Large intestine (tissue), 3 donors: ENCODE data around the gene PPM1F. TPM values are rescaled to one million over a fixed set of nuclear protein-coding genes. Genes with fewer than 3 reads are reported as not detected.
A peak's percentile ranks its signal among the peaks of the same experiment; 100 is the strongest.

Experiments used
- DNase-seq, 2 donors: peaks; one replicate each; pipeline versions ENCODE4 v3.0.0 to v3.0.0-alpha.2; 2013
- H3K27ac ChIP-seq: one replicate; pipeline ENCODE4 v1.5.1; 2013; ENCODE audit warnings: low read length
- H3K27me3 ChIP-seq: 2 replicates; pipeline ENCODE4 v1.6.1; 2013; ENCODE audit warnings: low read length; ENCODE audit not compliant: control insufficient read depth, insufficient read depth
- H3K36me3 ChIP-seq: 2 replicates; pipeline ENCODE4 v1.6.1; 2013; ENCODE audit warnings: low read length; ENCODE audit not compliant: control insufficient read depth, insufficient read depth
- H3K4me1 ChIP-seq: one replicate; pipeline ENCODE4 v1.6.1; 2013; ENCODE audit warnings: low read length; ENCODE audit not compliant: control insufficient read depth, insufficient read depth
- H3K4me3 ChIP-seq: one replicate; pipeline ENCODE4 v1.5.1; 2013; ENCODE audit warnings: low read length
- H3K9me3 ChIP-seq: one replicate; pipeline ENCODE4 v1.6.1; 2013; ENCODE audit warnings: mild to moderate bottlenecking, low read depth, low read length, moderate library complexity; ENCODE audit not compliant: control insufficient read depth
- WGBS: methylation state at CpG from one replicate; pipeline ENCODE4 v1.1.5; 2013; ENCODE audit warnings: low lambda C conversion rate; ENCODE audit not compliant: insufficient coverage; 5-methylcytosine and 5-hydroxymethylcytosine counted together
- polyA plus RNA-seq: library from polyadenylated mRNA; unstranded; fragments of 120-200 nt; gene quantifications from one replicate; pipeline ENCODE4 v1.2.1, GENCODE V29; 2013

The PPM1F gene
- polyA plus RNA-seq, 1 donor = 18.0 TPM

DNA sequence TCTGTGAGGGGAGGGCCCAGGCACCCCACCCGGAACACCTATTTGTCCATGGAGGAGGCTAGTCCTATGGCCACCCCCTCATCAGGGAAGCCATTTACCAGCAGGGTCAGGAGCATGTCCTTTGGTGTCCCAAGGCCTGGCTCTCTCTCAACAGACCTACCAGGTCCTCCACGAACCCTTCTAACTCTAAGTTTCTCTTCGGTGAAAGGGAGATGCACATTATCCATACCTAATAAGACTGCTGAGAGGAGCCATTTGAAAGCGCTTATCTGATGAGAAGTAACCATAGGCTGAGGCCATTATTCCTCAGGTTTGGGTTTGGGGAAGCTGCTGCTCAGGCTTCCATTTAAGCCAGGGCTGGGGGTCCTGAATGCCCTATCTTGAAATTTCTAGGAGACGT, 39.1 kb upstream of the PPM1F start:
- H3K4me3 ChIP-seq = no peak overlapping the region
- no peak for DNase-seq
- H3K36me3 ChIP-seq = no peaks in the 10 kb centered on the region
- H3K27ac ChIP-seq = no peak overlapping the region
- no CpG with 5 or more reads among the region's 5 CpGs for WGBS
- no peaks in the 10 kb centered on the region for H3K4me1 ChIP-seq
- H3K27me3 ChIP-seq = peaks cover 6% of the 10 kb centered on the region
- H3K9me3 ChIP-seq = no peaks in the 10 kb centered on the region

DNA sequence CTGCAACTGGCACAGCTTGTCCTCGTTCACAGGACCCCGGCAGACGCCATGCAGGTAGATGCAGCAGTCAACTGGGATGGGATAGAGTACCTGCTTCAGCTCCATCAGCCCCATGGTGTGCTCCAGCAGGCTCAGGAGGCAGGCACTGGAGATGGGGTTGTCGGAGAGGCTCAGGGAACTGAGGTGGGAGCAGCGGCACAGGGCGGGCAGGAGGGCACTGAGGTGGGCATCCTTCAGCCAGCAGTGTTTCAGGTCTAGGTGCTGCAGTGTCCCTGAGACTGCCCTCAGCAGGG, 38.6 kb upstream of the PPM1F start:
- Histone ChIP-seq H3K27me3 (peaks cover 6% of the 10 kb centered on the region), H3K27ac (no peak overlapping the region), H3K4me1 (no peaks in the 10 kb centered on the region), H3K4me3 (no peak overlapping the region), H3K9me3 (no peaks in the 10 kb centered on the region), H3K36me3 (no peaks in the 10 kb centered on the region)
- no CpG with 5 or more reads among the region's 6 CpGs for WGBS
- DNase-seq = no peak

DNA sequence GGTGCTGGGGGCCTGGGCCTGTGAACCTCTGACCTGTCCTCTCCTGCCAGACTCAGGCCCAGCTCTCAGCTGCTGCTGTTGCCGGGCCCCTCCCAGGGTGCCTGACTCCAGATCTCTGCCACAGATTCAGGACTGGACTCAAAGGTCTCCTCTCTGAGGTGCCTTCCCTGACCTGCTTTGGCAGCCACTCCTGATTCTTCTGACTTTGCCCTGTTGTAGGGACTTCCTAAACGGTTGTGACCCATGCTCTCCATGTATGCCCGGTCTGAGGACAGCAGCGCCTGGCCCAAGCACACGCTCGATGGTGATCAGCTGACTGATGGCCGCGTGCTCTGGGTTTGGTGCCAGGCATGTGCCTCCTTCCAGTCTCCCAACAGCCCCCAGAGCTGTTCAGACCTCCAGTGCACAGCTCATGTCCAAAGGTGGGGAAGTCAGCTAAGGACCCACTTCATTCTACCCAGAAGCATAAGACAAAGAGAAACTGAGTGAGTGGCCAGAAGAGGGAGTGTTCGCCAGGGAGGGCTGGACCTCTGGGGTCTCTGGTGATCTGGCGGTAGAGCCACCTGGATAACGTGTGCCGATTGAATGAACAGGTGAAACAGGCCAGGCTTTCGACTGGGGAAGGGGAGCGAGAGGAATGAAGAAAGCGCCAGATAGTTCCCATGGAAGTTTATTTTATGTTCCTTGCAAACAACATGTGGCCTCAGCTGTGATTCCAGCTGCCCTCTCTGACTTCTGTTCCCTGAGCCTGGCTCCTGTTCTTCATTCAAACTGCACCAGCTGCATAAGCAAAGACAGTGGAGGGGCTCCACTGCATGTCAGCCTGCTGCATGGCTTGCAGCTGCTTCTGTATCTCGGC, 38.0 kb upstream of the PPM1F start:
- 60% methylated on average over 1 of the region's 16 CpGs for WGBS
- Histone ChIP-seq H3K9me3 (no peaks in the 10 kb centered on the region), H3K27me3 (peaks cover 6% of the 10 kb centered on the region), H3K36me3 (no peaks in the 10 kb centered on the region), H3K4me3 (no peak overlapping the region), H3K27ac (no peak overlapping the region), H3K4me1 (no peaks in the 10 kb centered on the region)
- DNase-seq = no peak

DNA sequence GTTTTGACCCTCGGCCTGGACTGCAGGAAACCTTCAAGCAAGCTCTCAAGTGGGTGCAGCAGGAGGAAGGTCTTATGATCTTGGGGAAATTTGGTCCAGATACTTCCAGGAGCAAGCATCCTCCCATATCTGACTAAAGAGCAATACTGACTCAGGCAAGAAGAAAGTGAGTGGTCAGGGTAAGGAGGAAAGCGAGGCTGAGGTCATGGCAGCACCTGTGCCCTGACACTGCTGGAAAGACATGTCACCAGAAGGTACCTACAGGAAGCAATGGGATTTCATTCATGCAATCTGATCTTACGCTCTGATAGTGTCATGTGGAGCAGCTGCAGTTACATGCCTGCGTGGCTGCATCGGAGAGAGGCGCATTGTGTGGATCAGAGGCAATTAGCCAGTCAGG, 36.4 kb upstream of the PPM1F start:
- H3K27me3 ChIP-seq = peaks cover 6% of the 10 kb centered on the region
- H3K4me3 ChIP-seq = no peak overlapping the region
- WGBS = no CpG with 5 or more reads among the region's 6 CpGs
- no peak for DNase-seq
- no peak overlapping the region for H3K27ac ChIP-seq
- H3K36me3 ChIP-seq = no peaks in the 10 kb centered on the region
- H3K4me1 ChIP-seq = no peaks in the 10 kb centered on the region
- H3K9me3 ChIP-seq = no peaks in the 10 kb centered on the region

DNA sequence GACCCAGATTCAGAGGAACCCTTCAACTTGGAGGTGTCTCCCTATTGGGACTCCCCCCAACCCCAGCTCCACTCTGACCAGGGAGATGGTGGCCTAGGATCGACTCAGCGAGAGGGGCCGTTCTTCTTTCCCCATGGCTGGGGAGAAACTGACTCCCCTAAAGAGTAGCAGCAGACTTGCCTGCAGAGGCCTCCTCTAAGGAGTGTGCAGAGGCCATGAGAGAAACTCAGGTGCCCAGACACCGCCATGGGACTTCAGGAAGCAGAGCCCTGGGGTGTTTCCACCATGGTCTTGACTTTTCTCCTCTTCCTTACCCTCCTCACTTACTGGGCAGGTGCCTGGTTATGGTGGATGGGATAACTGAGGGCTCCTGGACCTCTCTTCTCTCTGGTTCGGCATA, 32.6 kb upstream of the PPM1F start:
- H3K27ac ChIP-seq = no peak overlapping the region
- no peak for DNase-seq
- no peaks in the 10 kb centered on the region for H3K9me3 ChIP-seq
- H3K4me3 ChIP-seq = no peak overlapping the region
- H3K36me3 ChIP-seq = peaks cover 4% of the 10 kb centered on the region
- no peaks in the 10 kb centered on the region for H3K4me1 ChIP-seq
- no CpG with 5 or more reads among the region's 5 CpGs for WGBS
- peaks cover 2% of the 10 kb centered on the region for H3K27me3 ChIP-seq

DNA sequence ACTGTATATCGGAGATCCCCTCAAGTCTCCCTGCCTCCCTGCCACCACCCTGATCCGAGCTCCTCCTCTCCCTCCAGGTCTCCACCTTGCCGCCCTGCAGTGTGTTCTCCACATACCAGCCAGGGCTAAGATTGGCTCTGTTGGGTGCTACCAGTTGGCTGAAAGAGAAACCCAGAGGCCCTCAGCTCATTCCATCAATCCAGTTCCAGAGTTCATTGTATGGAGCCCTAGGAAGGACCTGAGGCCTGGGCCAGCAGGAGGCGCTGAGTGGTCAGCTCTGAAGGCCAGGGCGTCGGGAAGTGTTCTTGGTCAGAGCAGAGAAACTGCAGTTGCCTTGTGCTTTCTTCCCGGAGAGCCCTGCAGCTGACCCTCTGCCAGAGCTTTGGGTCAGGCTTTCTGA, 32.1 kb upstream of the PPM1F start:
- no peak overlapping the region for H3K27ac ChIP-seq
- no peak overlapping the region for H3K4me3 ChIP-seq
- H3K9me3 ChIP-seq = no peaks in the 10 kb centered on the region
- peak; percentile 22 to 24 for DNase-seq
- no CpG with 5 or more reads among the region's 7 CpGs for WGBS
- no peaks in the 10 kb centered on the region for H3K4me1 ChIP-seq
- H3K36me3 ChIP-seq = peaks cover 5% of the 10 kb centered on the region
- H3K27me3 ChIP-seq = peaks cover 2% of the 10 kb centered on the region

DNA sequence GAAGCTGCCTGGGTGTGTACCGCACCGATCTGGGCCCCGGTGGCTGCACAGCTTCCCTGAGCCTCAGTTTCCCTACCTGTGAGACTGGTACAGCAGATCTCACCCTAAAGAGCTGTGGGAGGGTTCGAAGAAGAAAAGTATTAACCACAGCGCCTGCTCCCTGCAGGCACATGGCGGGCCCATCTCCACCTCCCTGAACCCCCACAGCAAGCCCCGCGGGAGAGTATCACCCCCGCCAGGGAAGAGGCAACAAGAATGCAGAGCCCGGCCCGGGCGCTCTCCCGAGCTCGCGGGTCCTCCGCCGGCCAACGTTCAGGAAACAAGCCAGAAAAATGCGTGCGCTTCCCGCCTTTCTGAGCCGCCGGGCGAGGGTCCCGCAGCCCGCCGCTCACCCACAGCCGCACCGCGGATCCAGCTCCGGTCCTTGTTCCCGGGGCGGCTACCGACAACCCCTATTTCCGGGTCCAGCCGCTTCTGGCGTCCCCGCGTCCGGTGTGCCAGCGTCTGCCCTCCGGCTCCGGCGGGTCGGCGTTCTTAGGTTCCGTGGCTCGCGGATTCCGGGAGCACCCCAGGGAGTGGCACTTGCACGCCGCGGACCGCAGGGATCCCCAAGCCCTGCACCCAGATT, 29.8 kb upstream of the PPM1F start, which contains the start of gene TOP3B:
Gene TOP3B (minus strand): TSS at position 450 of the 628 bp plus-strand sequence. CDS start 7,078 bp downstream, outside the sequence.
- Histone ChIP-seq H3K27me3 (no peaks in the 10 kb centered on the region), H3K36me3 (peaks cover 7% of the 10 kb centered on the region), H3K4me3 (peak within 1 kb of the TSS; percentile 93), H3K9me3 (no peaks in the 10 kb centered on the region), H3K4me1 (no peaks in the 10 kb centered on the region), H3K27ac (peak within 1 kb of the TSS; percentile 14)
- DNase-seq = peak; percentile 45 to 77
- no CpG with 5 or more reads among the region's 54 CpGs for WGBS

DNA sequence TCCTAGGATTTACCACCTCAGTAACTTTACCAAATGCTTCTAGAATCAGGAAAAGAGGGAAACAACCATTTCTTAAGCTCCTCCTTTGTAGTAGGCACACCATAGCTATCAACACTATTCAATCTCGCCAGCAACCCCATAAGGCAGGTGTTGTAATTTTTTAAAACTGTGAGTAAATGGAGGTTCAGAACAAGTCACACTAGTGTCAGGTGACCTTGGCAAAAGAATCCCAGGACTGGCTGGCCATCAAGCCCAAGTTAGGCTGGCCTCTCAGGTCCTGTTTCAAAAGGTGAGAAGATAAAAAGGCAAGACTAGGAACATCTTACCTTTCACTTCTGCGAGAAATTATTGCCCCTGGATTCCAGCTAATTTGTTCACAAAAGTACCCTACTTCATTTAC, 29.2 kb upstream of the PPM1F start:
- no peaks in the 10 kb centered on the region for H3K9me3 ChIP-seq
- no CpG with 5 or more reads among the region's 2 CpGs for WGBS
- H3K36me3 ChIP-seq = peaks cover 7% of the 10 kb centered on the region
- no peaks in the 10 kb centered on the region for H3K27me3 ChIP-seq
- peak overlapping the region; percentile 93 for H3K4me3 ChIP-seq
- no peaks in the 10 kb centered on the region for H3K4me1 ChIP-seq
- no peak overlapping the region for H3K27ac ChIP-seq
- peak in 1 of 2 donors; percentile 13 for DNase-seq

DNA sequence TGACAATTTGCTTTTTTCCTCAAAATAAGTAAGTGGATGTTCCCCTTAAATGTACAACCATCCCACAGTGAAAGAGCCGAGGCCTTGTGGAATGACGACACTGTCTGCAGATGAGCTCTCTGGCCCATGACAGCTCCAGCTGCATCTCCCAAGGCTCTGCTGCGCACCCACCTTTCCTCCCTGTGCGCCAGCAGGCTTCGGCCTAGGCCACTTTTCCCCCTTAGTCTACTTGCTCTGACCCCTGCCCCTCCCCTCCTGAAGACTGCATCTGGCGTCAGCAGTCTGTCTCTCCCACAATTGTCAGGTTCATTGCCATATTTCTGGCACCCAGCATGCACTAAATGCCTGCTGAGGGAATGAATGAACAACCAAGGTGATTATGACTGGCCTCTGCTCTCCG, 27.9 kb upstream of the PPM1F start:
- H3K9me3 ChIP-seq = no peaks in the 10 kb centered on the region
- H3K27ac ChIP-seq = no peak overlapping the region
- no peaks in the 10 kb centered on the region for H3K27me3 ChIP-seq
- H3K4me3 ChIP-seq = no peak overlapping the region
- H3K36me3 ChIP-seq = peaks cover 8% of the 10 kb centered on the region
- DNase-seq = no peak
- no CpG with 5 or more reads among the region's 7 CpGs for WGBS
- no peaks in the 10 kb centered on the region for H3K4me1 ChIP-seq

DNA sequence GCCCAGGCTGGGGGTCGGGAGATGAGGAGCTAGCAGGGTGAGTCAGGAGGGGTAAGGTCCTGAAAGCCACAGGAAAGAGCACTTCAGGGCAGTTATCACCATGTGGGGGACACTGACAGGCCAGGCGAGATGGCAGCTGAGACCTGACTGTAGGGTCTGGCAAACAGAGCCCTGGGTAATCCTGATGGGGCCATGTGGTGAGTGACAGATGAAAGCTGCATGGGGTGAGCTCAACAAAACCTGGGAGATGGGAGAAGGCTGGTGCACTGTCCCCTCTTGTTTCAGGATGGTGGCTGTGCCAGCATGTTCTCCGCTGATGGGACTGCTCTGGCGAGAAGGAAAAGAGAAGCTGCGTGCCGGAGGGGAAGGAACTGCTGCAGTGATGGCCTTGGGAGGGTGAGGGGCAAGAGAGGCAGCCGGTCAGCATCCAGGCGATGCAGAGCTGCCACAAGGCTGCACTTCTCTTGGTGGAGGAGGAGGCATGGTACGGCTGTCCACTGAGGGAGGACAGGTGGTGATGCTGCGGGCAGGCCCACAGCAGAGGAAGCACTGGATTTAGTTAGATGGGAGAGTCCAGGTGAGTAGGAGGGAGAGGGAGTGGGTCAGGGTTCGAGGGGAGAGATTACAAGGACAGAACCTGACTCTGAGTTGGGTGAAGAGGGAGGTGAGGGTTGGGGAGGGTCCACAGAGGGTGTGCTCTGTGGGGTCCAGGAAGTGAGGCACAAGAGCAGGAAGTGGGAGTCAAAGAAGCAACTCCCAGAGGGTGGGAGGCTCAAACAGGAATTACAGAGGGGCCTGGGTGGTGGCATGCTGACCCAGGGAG, 26.1 kb upstream of the PPM1F start:
- no CpG with 5 or more reads among the region's 11 CpGs for WGBS

More for the DNA sequence above, 26.1 kb upstream of the PPM1F start:
- Histone ChIP-seq H3K9me3 (no peaks in the 10 kb centered on the region), H3K27ac (no peak overlapping the region), H3K27me3 (no peaks in the 10 kb centered on the region), H3K4me3 (no peak overlapping the region), H3K4me1 (no peaks in the 10 kb centered on the region), H3K36me3 (peaks cover 26% of the 10 kb centered on the region)
- no peak for DNase-seq
